ENCODE data around the gene SLC30A7.

- no peak for TF ChIP-seq REST (IDR thresholded peaks at IDR 0.05; ENCODE audit: low read depth)
- TF ChIP-seq YY1 (IDR thresholded peaks at IDR 0.05; ENCODE audit: low read depth): no peak
- TF ChIP-seq TCF12 (IDR thresholded peaks at IDR 0.05; ENCODE audit: low read depth): no peak
- TF ChIP-seq CREB1 (IDR thresholded peaks at IDR 0.05; ENCODE audit: low read depth): no peak
- no peak for TF ChIP-seq ZBTB7A (IDR thresholded peaks at IDR 0.05; ENCODE audit: low read depth)
- TF ChIP-seq TAF1 (IDR thresholded peaks at IDR 0.05; ENCODE audit: low read depth): no peak
- TF ChIP-seq NFIC (IDR thresholded peaks at IDR 0.05): no peak
- TF ChIP-seq EP300 (IDR thresholded peaks at IDR 0.05; ENCODE audit: borderline replicate concordance): no peak
- TF ChIP-seq FOXM1 (IDR thresholded peaks at IDR 0.05; ENCODE audit: borderline replicate concordance, low read depth): no peak
- no peak for TF ChIP-seq EGR1 (IDR thresholded peaks at IDR 0.05)
These were observed 33.3 kb upstream of the SLC30A7 start for GRCh38 chr1:100862591-100862990.

Measured in Ishikawa (cell line).